ENCODE measurements around the gene STIM1.

The STIM1 gene

GRCh38 chr11:3911908-3912505, 56.5 kb downstream of the STIM1 start:
- no peaks in the 10 kb centered on the region for H3K4me1 Mint-ChIP-seq
- H3K27me3 Mint-ChIP-seq (ENCODE audit: low read depth), result no peaks in the 10 kb centered on the region
- TF ChIP-seq CTCF (IDR thresholded peaks at IDR 0.05; ENCODE audit: unreplicated experiment in 3 of 3), result no peak
- H3K36me3 Mint-ChIP-seq (ENCODE audit: low read depth), result no peaks in the 10 kb centered on the region
- no peak overlapping the region for H3K4me3 Mint-ChIP-seq
- no peaks in the 10 kb centered on the region for H3K9me3 Mint-ChIP-seq
- H3K27ac Mint-ChIP-seq, result no peak overlapping the region

- Mint-ChIP-seq H3K4me1 (no peaks in the 10 kb centered on the region), H3K36me3 (ENCODE audit: low read depth) (peaks cover 4% of the 10 kb centered on the region), H3K27ac (no peak overlapping the region), H3K27me3 (ENCODE audit: low read depth) (no peaks in the 10 kb centered on the region), H3K9me3 (no peaks in the 10 kb centered on the region), H3K4me3 (no peak overlapping the region)
- TF ChIP-seq CTCF (IDR thresholded peaks at IDR 0.05; ENCODE audit: unreplicated experiment in 3 of 3), result no peak
Observed at GRCh38 chr11:3913921-3914320, 58.5 kb downstream of the STIM1 start.

DNA sequence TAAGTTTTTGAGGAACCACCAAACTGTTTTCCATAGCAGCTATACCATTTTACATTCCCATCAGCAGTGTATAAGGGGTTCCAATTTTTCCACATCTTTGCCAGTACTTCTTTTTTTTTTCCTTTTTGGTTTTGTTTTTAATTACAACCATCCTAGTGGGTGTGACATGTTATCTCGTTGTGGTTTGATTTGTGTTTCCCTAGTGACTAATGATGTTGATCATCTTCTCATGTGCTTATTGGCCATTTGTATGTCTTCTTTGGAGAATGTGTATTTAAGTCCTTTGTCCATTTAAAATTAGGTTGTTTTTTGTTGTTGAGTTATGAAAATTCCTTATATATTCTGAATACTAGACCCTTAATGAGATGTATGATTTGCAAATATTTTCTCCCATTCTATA, 59.3 kb downstream of the STIM1 start:
- Mint-ChIP-seq H3K36me3 (ENCODE audit: low read depth) (peaks cover 5% of the 10 kb centered on the region), H3K27me3 (ENCODE audit: low read depth) (no peaks in the 10 kb centered on the region), H3K4me1 (no peaks in the 10 kb centered on the region), H3K9me3 (no peaks in the 10 kb centered on the region), H3K4me3 (no peak overlapping the region), H3K27ac (no peak overlapping the region)
- no peak for TF ChIP-seq CTCF (IDR thresholded peaks at IDR 0.05; ENCODE audit: unreplicated experiment in 3 of 3)

GRCh38 chr11:3916962-3917361, 61.5 kb downstream of the STIM1 start:
- H3K27ac Mint-ChIP-seq, result peak overlapping the region in 1 of 3 experiments; percentile 54
- TF ChIP-seq CTCF (IDR thresholded peaks at IDR 0.05; ENCODE audit: unreplicated experiment in 3 of 3), result no peak
- H3K4me3 Mint-ChIP-seq, result no peak overlapping the region
- H3K4me1 Mint-ChIP-seq, result no peaks in the 10 kb centered on the region
- H3K36me3 Mint-ChIP-seq (ENCODE audit: low read depth), result peaks cover 5% of the 10 kb centered on the region
- no peaks in the 10 kb centered on the region for H3K9me3 Mint-ChIP-seq
- no peaks in the 10 kb centered on the region for H3K27me3 Mint-ChIP-seq (ENCODE audit: low read depth)

DNA sequence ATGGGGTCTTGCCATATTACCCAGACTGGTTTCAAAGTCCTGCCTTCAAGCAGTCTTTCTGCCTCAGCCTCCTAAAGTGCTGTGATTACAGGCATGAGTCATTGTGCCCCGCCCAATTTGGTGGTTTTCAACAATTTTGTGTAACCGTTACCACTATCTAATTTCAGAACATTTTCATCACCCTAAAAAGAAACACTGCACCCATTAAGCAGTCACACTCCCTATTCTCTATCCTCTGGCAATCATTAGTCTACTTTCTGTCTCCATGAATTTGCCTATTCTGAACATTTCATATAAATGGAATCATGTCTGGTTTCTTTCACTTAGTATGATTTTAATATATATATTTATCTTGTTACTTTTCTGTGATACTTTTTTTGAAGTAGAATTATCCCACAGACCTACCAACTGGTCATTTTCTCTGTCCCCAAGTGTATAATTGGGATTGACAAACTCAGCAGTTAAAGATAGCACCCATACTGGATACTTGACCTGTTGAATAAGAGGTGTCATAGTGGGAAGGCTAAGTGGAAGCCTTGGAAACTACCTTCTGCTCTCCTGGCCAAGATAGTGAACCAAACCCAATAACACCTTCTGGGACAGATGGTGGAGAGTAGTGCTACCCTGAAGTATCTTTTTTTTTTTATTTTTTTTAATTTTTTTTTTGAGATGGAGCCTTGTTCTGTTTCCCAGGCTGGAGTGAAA, 64.8 kb downstream of the STIM1 start:
- Mint-ChIP-seq H3K4me3 (no peak overlapping the region), H3K27ac (no peak overlapping the region), H3K36me3 (ENCODE audit: low read depth) (peaks cover 5% of the 10 kb centered on the region), H3K27me3 (ENCODE audit: low read depth) (no peaks in the 10 kb centered on the region), H3K4me1 (no peaks in the 10 kb centered on the region), H3K9me3 (peaks cover 2% of the 10 kb centered on the region)
- no peak for TF ChIP-seq CTCF (IDR thresholded peaks at IDR 0.05; ENCODE audit: unreplicated experiment in 3 of 3)

- Mint-ChIP-seq H3K4me1 (peaks cover 6% of the 10 kb centered on the region), H3K9me3 (peaks cover 2% of the 10 kb centered on the region), H3K27ac (no peak overlapping the region), H3K4me3 (no peak overlapping the region), H3K27me3 (ENCODE audit: low read depth) (no peaks in the 10 kb centered on the region), H3K36me3 (ENCODE audit: low read depth) (peaks cover 5% of the 10 kb centered on the region)
- TF ChIP-seq CTCF (IDR thresholded peaks at IDR 0.05; ENCODE audit: unreplicated experiment in 3 of 3), result no peak
Observed at GRCh38 chr11:3922056-3922455, 66.6 kb downstream of the STIM1 start.

All from nephron (organoid).